Measurements from ENCODE around the gene SSX3.
"Not testable (repeated sequence)": the region's sequence is repeated elsewhere in the genome, so short reads cannot be mapped to it uniquely, and the experiment has no call there.

GRCh38 chrX:48397825-48398224, 41.3 kb upstream of the SSX3 start:
- TF ChIP-seq YY1 (IDR thresholded peaks at IDR 0.05; ENCODE audit: insufficient read depth, insufficient read length); ZNF274 (IDR thresholded peaks at IDR 0.05; ENCODE audit: low read depth, low read length); SUZ12 (IDR thresholded peaks at IDR 0.05; ENCODE audit: extremely low read depth, insufficient read depth, insufficient read length): not testable (repeated sequence)

Data from NT2/D1 (cell line).